ENCODE data around the gene IL36G. TPM values are rescaled to one million over a fixed set of nuclear protein-coding genes. Genes with fewer than 3 reads are reported as not detected.

Gene IL36G
- total RNA-seq, 4 donors from 2014 or later = 7.3 to 223 (median 7.7) TPM; not detected in 1

DNA sequence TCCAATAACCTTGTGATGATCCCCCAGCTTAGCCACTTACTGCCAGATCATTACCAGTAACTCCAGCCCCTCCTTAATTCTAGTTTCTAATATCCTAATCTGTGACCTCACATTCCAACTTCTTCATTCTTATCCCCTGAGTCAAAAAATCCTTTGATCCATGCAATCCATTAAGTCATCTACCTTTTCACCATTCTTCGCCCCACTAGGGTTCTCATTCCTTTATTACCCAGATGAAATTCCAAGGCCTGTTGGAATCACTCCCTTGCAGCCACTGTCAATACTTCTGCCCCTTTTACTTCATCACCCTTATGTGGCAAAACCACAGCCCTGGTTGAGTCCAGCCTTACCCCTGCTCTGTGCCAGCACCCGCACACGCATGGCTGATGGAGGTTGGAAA, 20.3 kb upstream of the IL36G start:
- no peak overlapping the region for H3K27ac ChIP-seq
- TF ChIP-seq POLR2A (IDR thresholded peaks at IDR 0.05) = no peak
- TF ChIP-seq, protein P1, sequence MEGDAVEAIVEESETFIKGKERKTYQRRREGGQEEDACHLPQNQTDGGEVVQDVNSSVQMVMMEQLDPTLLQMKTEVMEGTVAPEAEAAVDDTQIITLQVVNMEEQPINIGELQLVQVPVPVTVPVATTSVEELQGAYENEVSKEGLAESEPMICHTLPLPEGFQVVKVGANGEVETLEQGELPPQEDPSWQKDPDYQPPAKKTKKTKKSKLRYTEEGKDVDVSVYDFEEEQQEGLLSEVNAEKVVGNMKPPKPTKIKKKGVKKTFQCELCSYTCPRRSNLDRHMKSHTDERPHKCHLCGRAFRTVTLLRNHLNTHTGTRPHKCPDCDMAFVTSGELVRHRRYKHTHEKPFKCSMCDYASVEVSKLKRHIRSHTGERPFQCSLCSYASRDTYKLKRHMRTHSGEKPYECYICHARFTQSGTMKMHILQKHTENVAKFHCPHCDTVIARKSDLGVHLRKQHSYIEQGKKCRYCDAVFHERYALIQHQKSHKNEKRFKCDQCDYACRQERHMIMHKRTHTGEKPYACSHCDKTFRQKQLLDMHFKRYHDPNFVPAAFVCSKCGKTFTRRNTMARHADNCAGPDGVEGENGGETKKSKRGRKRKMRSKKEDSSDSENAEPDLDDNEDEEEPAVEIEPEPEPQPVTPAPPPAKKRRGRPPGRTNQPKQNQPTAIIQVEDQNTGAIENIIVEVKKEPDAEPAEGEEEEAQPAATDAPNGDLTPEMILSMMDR (IDR thresholded peaks at IDR 0.05) = no peak
- WGBS, 2 donors = 88 to 95% methylated on average over 3 of the region's 3 CpGs
- intact Hi-C loops (cut with DNase I) = no loop called here
- H3K4me3 ChIP-seq = no peak overlapping the region
- peaks cover 0 to 17% (median 0%) of the 10 kb centered on the region in 3 donors for H3K4me1 ChIP-seq
- H3K9me3 ChIP-seq = no peaks in the 10 kb centered on the region
- DNase-seq = no peak
- no peaks in the 10 kb centered on the region for H3K36me3 ChIP-seq
- H3K27me3 ChIP-seq = peaks cover 0 to 10% (median 0%) of the 10 kb centered on the region in 4 donors

DNA sequence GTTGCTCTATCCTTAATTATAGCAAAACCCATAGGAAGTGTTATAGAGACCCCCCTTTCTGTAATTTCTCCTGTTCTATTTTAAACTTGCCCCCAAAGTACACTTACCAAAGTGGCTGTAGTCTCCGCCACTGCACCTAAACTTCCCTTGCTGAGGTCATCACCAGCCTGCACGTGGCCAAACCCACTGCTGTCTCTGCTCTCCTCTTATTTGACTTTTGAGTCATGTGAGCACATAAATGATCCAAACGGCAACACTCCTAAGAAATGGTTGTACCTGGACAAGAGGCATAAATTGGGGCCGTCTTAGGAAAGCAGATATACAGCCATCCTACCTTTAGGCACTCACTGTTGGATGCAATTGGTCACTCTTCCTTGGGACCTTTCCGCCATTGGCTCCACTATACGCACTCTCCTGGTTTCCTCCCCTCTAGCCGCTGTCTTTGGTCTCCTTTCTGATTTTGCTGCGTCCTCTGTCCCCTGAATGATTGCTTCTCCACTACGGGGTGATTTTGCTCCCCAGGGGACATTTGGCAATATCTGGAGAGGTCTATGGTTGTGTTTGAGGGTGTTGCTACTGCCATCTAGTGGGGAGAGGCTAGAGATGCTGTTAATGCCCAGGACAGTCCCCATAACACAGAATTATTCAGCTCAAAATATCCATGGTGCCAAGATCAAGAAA, 19.2 kb upstream of the IL36G start:
- peaks cover 0 to 10% (median 0%) of the 10 kb centered on the region in 4 donors for H3K27me3 ChIP-seq
- no peak for TF ChIP-seq POLR2A (IDR thresholded peaks at IDR 0.05)
- TF ChIP-seq, protein P1 (IDR thresholded peaks at IDR 0.05) = peak in 5 of 6 experiments; percentile 62 to 80 (median 65)
- H3K4me3 ChIP-seq = no peak overlapping the region
- H3K27ac ChIP-seq = no peak overlapping the region
- H3K4me1 ChIP-seq = peaks cover 0 to 17% (median 0%) of the 10 kb centered on the region in 3 donors
- H3K36me3 ChIP-seq = no peaks in the 10 kb centered on the region
- 39 to 53% methylated on average over 7 to 8 of the region's 9 CpGs for WGBS, 2 donors
- DNase-seq = no peak
- intact Hi-C loops (cut with DNase I) = no loop called here
- no peaks in the 10 kb centered on the region for H3K9me3 ChIP-seq

DNA sequence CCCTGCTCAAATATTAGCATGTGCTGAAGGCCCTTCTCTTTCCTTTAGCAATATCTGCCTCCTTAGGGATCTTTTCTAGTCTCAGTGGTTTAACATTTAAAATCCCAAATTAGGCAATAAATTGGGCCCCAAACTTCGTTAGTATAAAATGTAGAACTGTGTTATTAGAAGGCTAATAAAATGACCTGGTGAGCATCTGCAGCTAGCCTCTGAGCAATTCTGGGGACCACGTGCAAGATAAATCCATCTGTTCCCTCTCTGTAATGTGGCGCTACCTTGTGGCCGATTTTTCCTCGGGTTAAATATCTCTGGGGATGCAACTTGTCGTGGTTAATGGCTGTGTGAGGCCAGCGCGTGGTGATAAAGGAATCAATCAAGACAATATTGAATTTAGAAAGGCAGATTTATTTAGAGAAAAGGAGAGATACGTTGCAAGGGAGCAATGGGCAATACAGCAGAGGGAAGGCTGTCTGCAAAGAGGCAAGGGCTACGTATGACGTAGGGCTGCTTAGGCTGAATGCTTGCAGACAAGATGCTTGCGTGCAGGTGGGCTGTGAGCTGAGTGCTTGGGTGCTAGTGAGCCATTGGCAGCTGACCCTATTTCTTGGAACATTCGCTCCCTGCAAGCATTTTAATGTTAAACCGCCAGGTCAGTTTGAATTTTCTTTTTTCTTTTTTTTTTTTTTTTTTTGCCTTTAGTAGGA, 18.5 kb upstream of the IL36G start:
- H3K27me3 ChIP-seq = peaks cover 0 to 10% (median 0%) of the 10 kb centered on the region in 4 donors
- no peak overlapping the region for H3K27ac ChIP-seq
- H3K9me3 ChIP-seq = no peaks in the 10 kb centered on the region
- no peak overlapping the region for H3K4me3 ChIP-seq
- H3K36me3 ChIP-seq = no peaks in the 10 kb centered on the region
- WGBS, 2 donors = 68 to 73% methylated on average over 14 of the region's 14 CpGs
- peaks cover 0 to 10% (median 0%) of the 10 kb centered on the region in 3 donors for H3K4me1 ChIP-seq
- TF ChIP-seq, protein P1 (IDR thresholded peaks at IDR 0.05) = peak in 1 of 6 experiments; percentile 2
- no peak for TF ChIP-seq POLR2A (IDR thresholded peaks at IDR 0.05)
- no peak for DNase-seq
- intact Hi-C loops (cut with DNase I) = no loop called here

DNA sequence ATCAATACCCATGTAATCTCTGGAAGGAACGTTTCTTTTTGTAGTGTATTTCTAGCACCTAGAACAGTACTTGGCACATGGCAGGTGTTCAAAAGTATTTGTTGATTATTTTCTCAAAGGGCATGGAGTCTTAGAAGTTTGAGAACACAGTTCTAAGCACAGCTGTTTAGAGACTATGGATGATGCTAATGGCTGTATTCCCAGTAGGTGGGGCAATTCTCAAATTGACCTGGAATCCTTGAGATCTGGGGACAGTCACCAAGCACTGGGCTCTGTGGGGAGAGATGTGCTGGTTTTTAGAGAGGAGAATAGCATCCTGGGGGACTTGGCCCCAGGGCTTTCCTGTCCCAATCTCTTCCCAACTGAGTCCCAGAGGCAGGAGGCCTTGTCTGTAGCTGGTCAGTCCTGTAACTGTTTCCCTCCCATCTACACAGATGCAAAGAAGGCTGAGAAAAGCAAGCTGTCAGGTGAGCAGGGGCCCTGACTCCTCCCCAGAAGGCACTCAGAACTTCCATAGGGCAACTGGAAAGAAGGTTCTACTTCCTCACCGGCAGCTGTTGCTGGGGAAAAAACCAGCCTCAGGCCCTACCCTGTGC, 17.5 kb upstream of the IL36G start:
- Histone ChIP-seq H3K27ac (no peak overlapping the region), H3K9me3 (no peaks in the 10 kb centered on the region), H3K4me1 (peaks cover 0 to 6% (median 0%) of the 10 kb centered on the region in 3 donors), H3K27me3 (peaks cover 0 to 10% (median 0%) of the 10 kb centered on the region in 4 donors), H3K4me3 (no peak overlapping the region), H3K36me3 (no peaks in the 10 kb centered on the region)
- intact Hi-C loops (cut with DNase I) = no loop called here
- no peak for TF ChIP-seq POLR2A (IDR thresholded peaks at IDR 0.05)
- TF ChIP-seq, protein P1 (IDR thresholded peaks at IDR 0.05) = no peak
- WGBS, 2 donors = 0 to 23% methylated on average over 1 of the region's 2 CpGs
- DNase-seq = no peak
